Coronary artery (tissue), 2 donors: ENCODE data around the gene IFIT5.

Experiments used
- DNase-seq: peaks from one replicate; pipeline ENCODE4 v3.0.0-alpha.2; 2017; ENCODE audit warnings: low spot score
- H3K27ac ChIP-seq, 2 donors: fragments of 200-600 bp; sonication (generic); one replicate each; pipeline ENCODE4 v1.5.1; 2016 to 2019
- H3K4me3 ChIP-seq: fragments of 200-600 bp; sonication (generic); 2 replicates; pipeline ENCODE4 v1.5.1; 2016; ENCODE audit warnings: mild to moderate bottlenecking, moderate library complexity
- TF ChIP-seq, protein P1 (sequence below): fragments of 200-600 bp; sonication (generic); IDR thresholded peaks from one replicate; pipeline ENCODE4 v1.5.1; 2019; ENCODE audit warnings: antibody characterized with exemption

IFIT5 gene

DNA sequence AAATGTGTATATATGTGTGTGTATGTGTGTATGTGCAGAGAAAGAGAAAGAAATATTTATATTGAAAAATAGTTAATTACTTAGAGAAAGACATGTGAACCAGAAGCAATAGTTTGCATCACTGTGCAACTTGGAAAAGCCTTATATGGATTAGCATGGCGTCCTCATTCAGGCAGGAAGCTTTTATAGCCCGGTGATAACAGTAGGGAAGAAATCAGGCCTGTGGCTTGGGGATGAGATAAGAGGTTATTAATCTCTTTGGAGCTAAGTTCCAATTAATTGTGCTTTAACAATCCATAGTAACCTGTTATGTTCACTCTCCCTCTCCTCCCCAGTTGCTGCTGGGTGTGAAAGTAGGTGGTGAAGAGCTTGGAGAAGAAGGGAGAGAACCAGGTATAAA is 36.5 kb downstream of the IFIT5 start:
- H3K4me3 ChIP-seq, result no peak overlapping the region
- no peak overlapping the region for H3K27ac ChIP-seq
- no peak for DNase-seq
- TF ChIP-seq, protein P1, sequence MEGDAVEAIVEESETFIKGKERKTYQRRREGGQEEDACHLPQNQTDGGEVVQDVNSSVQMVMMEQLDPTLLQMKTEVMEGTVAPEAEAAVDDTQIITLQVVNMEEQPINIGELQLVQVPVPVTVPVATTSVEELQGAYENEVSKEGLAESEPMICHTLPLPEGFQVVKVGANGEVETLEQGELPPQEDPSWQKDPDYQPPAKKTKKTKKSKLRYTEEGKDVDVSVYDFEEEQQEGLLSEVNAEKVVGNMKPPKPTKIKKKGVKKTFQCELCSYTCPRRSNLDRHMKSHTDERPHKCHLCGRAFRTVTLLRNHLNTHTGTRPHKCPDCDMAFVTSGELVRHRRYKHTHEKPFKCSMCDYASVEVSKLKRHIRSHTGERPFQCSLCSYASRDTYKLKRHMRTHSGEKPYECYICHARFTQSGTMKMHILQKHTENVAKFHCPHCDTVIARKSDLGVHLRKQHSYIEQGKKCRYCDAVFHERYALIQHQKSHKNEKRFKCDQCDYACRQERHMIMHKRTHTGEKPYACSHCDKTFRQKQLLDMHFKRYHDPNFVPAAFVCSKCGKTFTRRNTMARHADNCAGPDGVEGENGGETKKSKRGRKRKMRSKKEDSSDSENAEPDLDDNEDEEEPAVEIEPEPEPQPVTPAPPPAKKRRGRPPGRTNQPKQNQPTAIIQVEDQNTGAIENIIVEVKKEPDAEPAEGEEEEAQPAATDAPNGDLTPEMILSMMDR, result no peak

GRCh38 chr10:89452193-89452592 is 37.8 kb downstream of the IFIT5 start:
- Histone ChIP-seq H3K27ac (no peak overlapping the region), H3K4me3 (no peak overlapping the region)
- TF ChIP-seq, protein P1, result no peak
- DNase-seq, result no peak

- Histone ChIP-seq H3K27ac (no peak overlapping the region), H3K4me3 (no peak overlapping the region)
- no peak for DNase-seq
- TF ChIP-seq, protein P1, result no peak
Measured at GRCh38 chr10:89454561-89455347, 40.4 kb downstream of the IFIT5 start.

DNA sequence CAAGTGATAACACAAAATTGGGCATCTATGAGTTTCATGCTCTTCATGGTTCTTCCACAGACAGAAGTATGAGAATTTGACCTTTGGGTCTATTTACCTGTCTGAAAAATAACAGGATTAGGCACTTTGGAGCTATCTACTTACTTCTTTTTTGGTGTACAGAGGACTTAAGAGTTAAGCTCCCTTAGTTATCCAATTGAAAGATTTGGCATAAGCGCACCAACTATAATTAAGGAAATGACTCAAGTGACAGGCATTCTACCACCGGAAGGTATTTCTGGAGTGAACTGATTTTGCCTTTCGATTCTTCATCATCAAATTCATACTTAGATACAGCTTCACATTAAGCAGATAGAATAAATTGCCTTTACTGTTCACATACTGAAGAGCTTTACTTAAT is 43.9 kb downstream of the IFIT5 start:
- H3K27ac ChIP-seq, result no peak overlapping the region
- no peak for DNase-seq
- no peak overlapping the region for H3K4me3 ChIP-seq
- TF ChIP-seq, protein P1, result no peak

- TF ChIP-seq, protein P1, result no peak
- no peak overlapping the region for H3K27ac ChIP-seq
- no peak overlapping the region for H3K4me3 ChIP-seq
- DNase-seq, result no peak
Measured at GRCh38 chr10:89458784-89459183, 44.4 kb downstream of the IFIT5 start.

DNA sequence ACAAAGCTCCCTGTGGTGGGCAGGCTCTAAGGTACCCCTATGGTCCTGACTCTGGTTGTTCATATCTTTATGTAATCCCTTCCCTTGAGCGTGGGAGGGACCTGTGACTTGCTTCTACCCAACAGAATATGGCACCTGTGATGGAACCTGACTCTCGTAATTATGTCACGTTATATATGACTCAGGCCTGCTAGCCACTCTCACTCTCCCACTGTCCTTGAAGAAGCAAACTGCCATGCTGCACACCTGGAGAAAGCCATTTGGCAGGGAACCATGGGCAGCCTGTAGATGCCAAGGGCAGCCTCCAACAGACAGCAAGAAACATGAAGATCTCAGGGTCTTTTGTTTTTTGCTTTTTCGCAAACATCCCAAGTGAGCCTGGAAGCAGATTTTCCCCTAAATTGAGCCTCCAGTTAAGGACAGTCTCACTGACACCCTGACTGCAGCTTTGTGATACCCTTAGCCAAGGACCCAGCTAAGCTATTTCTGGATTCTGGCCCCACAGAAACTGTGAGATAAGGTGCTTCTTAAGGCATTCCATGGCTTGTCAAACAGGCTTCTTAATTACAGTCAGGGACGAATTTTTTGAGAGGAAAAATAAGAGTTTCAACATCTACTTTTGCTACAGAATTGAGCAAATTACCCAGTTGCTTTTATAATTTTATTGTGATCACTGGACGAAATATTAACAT is 49.6 kb downstream of the IFIT5 start:
- H3K27ac ChIP-seq, result no peak overlapping the region
- no peak for DNase-seq
- TF ChIP-seq, protein P1, result no peak
- no peak overlapping the region for H3K4me3 ChIP-seq

DNA sequence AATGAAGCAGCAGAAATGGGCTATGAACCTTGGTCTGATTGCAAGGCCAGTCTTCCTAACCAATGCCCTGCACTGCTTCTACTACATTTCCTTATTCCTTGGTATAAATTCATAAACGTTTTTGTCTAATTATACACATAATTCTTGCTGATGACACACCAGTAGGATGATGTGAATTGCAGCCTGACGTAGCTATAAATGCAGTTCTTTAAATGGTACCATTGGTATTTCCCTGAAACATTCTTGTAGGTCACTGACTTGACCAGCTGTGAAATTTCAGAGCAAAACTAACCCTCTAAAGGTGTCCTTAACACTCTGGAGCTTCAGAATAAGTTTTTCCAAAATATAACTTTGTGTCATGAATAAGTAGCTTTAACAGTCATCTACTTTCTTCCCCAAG is 50.8 kb downstream of the IFIT5 start:
- no peak for DNase-seq
- no peak overlapping the region for H3K4me3 ChIP-seq
- TF ChIP-seq, protein P1, result no peak
- no peak overlapping the region for H3K27ac ChIP-seq
